NB4 (cell line): ENCODE measurements around the gene FCER2.

Experiments
- DNase-seq: peaks from one replicate; pipeline ENCODE4 v3.0.0; 2010; ENCODE audit warnings: low read depth
- H3K4me3 ChIP-seq: one replicate; pipeline ENCODE4 v1.5.1; 2011; ENCODE audit warnings: mild to moderate bottlenecking, low read depth, low read length, moderate library complexity
- MYC ChIP-seq: IDR thresholded peaks from 2 replicates; pipeline ENCODE4 v1.6.1; 2011; ENCODE audit warnings: low read depth, low read length
- POLR2A ChIP-seq: IDR thresholded peaks from 2 replicates; pipeline ENCODE4 v1.6.1; 2011; ENCODE audit warnings: mild to moderate bottlenecking; ENCODE audit not compliant: insufficient read length; ENCODE audit errors: extremely low read depth
- TF ChIP-seq, protein P1 (sequence below): IDR thresholded peaks from one replicate; pipeline ENCODE4 v1.5.1; 2012; ENCODE audit warnings: low read depth, low read length
- TF ChIP-seq, protein P2 (sequence below): IDR thresholded peaks from 2 replicates; pipeline ENCODE4 v1.6.1; 2011; ENCODE audit warnings: low read depth, low read length

FCER2 gene

GRCh38 chr19:7740682-7741054 lies 38.7 kb upstream of the FCER2 start:
- H3K4me3 ChIP-seq: no peak overlapping the region
- TF ChIP-seq MYC (no peak), POLR2A (no peak)
- TF ChIP-seq, protein P1, sequence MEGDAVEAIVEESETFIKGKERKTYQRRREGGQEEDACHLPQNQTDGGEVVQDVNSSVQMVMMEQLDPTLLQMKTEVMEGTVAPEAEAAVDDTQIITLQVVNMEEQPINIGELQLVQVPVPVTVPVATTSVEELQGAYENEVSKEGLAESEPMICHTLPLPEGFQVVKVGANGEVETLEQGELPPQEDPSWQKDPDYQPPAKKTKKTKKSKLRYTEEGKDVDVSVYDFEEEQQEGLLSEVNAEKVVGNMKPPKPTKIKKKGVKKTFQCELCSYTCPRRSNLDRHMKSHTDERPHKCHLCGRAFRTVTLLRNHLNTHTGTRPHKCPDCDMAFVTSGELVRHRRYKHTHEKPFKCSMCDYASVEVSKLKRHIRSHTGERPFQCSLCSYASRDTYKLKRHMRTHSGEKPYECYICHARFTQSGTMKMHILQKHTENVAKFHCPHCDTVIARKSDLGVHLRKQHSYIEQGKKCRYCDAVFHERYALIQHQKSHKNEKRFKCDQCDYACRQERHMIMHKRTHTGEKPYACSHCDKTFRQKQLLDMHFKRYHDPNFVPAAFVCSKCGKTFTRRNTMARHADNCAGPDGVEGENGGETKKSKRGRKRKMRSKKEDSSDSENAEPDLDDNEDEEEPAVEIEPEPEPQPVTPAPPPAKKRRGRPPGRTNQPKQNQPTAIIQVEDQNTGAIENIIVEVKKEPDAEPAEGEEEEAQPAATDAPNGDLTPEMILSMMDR: no peak
- TF ChIP-seq, protein P2, sequence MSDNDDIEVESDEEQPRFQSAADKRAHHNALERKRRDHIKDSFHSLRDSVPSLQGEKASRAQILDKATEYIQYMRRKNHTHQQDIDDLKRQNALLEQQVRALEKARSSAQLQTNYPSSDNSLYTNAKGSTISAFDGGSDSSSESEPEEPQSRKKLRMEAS: no peak
- DNase-seq: no peak

- TF ChIP-seq POLR2A: no peak
- TF ChIP-seq, protein P1: no peak
- no peak for DNase-seq
- H3K4me3 ChIP-seq: no peak overlapping the region
These were observed 38.1 kb upstream of the FCER2 start for GRCh38 chr19:7739801-7740681.

- TF ChIP-seq, protein P2: no peak
- TF ChIP-seq, protein P1: no peak
- no peak for TF ChIP-seq MYC
- no peak for TF ChIP-seq POLR2A
- H3K4me3 ChIP-seq: no peak overlapping the region
- no peak for DNase-seq
These were observed 37.4 kb upstream of the FCER2 start for GRCh38 chr19:7739211-7739755.

DNA sequence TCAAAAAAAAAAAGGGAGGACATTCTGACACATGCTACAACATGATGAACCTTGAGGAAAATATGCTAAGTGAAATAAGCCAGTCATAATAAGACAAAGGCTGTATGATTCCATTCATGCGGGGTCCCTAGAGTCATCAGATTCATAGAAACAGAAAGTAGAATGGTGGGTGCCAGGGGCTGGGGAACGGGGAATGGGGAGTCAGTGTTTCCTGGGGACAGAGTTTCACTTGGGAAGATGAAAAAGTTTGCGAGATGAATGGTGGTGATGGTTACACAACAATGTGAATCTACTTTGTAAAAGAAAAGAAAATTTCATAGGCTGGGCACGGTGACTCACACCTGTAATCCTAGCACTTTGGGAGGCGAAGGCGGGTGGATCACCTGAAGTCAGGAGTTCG lies 36.1 kb upstream of the FCER2 start:
- TF ChIP-seq MYC: no peak
- TF ChIP-seq, protein P1: no peak
- TF ChIP-seq, protein P2: no peak
- no peak for TF ChIP-seq POLR2A
- H3K4me3 ChIP-seq: no peak overlapping the region
- no peak for DNase-seq

- DNase-seq: no peak
- H3K4me3 ChIP-seq: no peak overlapping the region
- TF ChIP-seq, protein P2: no peak
- TF ChIP-seq, protein P1: no peak
- TF ChIP-seq MYC: no peak
- TF ChIP-seq POLR2A: no peak
These were observed 35.3 kb upstream of the FCER2 start for GRCh38 chr19:7737215-7737614.
